HG03521 (cell line): ENCODE data around the gene ABCA4.

Experiments used
- ATAC-seq: cut with Tn5 transposase; IDR thresholded peaks from one replicate; pipeline ENCODE4 v1.9.1; 2021; ENCODE audit warnings: mild to moderate bottlenecking, moderate library complexity; ENCODE audit not compliant: unreplicated experiment

The ABCA4 gene

GRCh38 chr1:94056171-94056570 lies 64.8 kb downstream of the ABCA4 start:
- ATAC-seq, result no peak

- no peak for ATAC-seq
These were observed 65.4 kb downstream of the ABCA4 start for GRCh38 chr1:94055459-94056122.

- no peak for ATAC-seq
These were observed 70.3 kb downstream of the ABCA4 start for GRCh38 chr1:94050675-94051074.

- no peak for ATAC-seq
These were observed 70.7 kb downstream of the ABCA4 start for GRCh38 chr1:94050254-94050653.

GRCh38 chr1:94049791-94050190 lies 71.2 kb downstream of the ABCA4 start:
- ATAC-seq, result no peak

- no peak for ATAC-seq
These were observed 72.4 kb downstream of the ABCA4 start for GRCh38 chr1:94048413-94049164.

- ATAC-seq, result no peak
These were observed 73.0 kb downstream of the ABCA4 start for GRCh38 chr1:94047949-94048348.

GRCh38 chr1:94045465-94046056 lies 75.4 kb downstream of the ABCA4 start:
- no peak for ATAC-seq

- ATAC-seq, result no peak
These were observed 76.1 kb downstream of the ABCA4 start for GRCh38 chr1:94044891-94045290.

- no peak for ATAC-seq
These were observed 76.6 kb downstream of the ABCA4 start for GRCh38 chr1:94044290-94044790.

GRCh38 chr1:94043738-94044289 lies 77.1 kb downstream of the ABCA4 start:
- ATAC-seq, result no peak

GRCh38 chr1:94042388-94042787 lies 78.6 kb downstream of the ABCA4 start:
- no peak for ATAC-seq

- no peak for ATAC-seq
These were observed 80.9 kb downstream of the ABCA4 start for GRCh38 chr1:94039871-94040569.

GRCh38 chr1:94039514-94039870 lies 81.5 kb downstream of the ABCA4 start:
- no peak for ATAC-seq

GRCh38 chr1:94038511-94038910 lies 82.4 kb downstream of the ABCA4 start:
- ATAC-seq, result no peak

- ATAC-seq, result no peak
These were observed 83.3 kb downstream of the ABCA4 start for GRCh38 chr1:94037392-94038229.

- ATAC-seq, result no peak
These were observed 84.2 kb downstream of the ABCA4 start for GRCh38 chr1:94036730-94037129.

- ATAC-seq, result no peak
These were observed 87.1 kb downstream of the ABCA4 start for GRCh38 chr1:94033849-94034248.

GRCh38 chr1:94032637-94033036 lies 88.3 kb downstream of the ABCA4 start:
- ATAC-seq, result no peak

GRCh38 chr1:94031591-94031990 lies 89.4 kb downstream of the ABCA4 start:
- ATAC-seq, result no peak
